Liver (tissue), 3 donors: Measurements from ENCODE around the gene PACSIN2.

ENCODE experiments used
- EGR1 ChIP-seq, 2 donors: IDR thresholded peaks; 2 replicates each; pipeline ENCODE4 v1.6.1; 2016 to 2018; ENCODE audit warnings: antibody characterized with exemption in 2 of 2, low read depth in 2 of 2
- FOXA1 ChIP-seq: IDR thresholded peaks from 2 replicates; pipeline ENCODE4 v1.6.1; 2016; ENCODE audit warnings: antibody characterized with exemption
- NR2F2 ChIP-seq: IDR thresholded peaks from 2 replicates; pipeline ENCODE4 v1.6.1; 2016; ENCODE audit warnings: antibody characterized with exemption
- RXRA ChIP-seq, 2 donors: IDR thresholded peaks; 2 replicates each; pipeline ENCODE4 v1.6.1; 2017 to 2018; ENCODE audit warnings: antibody characterized with exemption in 2 of 2, mild to moderate bottlenecking in 1 of 2
- TAF1 ChIP-seq: conservative IDR thresholded peaks from 2 replicates; pipeline ENCODE4 v1.6.1; 2016; ENCODE audit warnings: antibody characterized with exemption, mild to moderate bottlenecking
- YY1 ChIP-seq: IDR thresholded peaks from 2 replicates; pipeline ENCODE4 v1.6.1; 2016; ENCODE audit warnings: antibody characterized with exemption, mild to moderate bottlenecking
- ZBTB33 ChIP-seq: IDR thresholded peaks from 2 replicates; pipeline ENCODE4 v1.6.1; 2016; ENCODE audit warnings: antibody characterized with exemption
- TF ChIP-seq, protein P1 (sequence below): fragments of 150-350 bp; IDR thresholded peaks from 2 replicates; pipeline ENCODE4 v1.5.1; 2017; ENCODE audit warnings: improper control_type of control experiment, low read depth, low read length; ENCODE audit not compliant: missing input control
- donor health status: healthy.
- donor health status: healthy.

- TF ChIP-seq, protein P1, sequence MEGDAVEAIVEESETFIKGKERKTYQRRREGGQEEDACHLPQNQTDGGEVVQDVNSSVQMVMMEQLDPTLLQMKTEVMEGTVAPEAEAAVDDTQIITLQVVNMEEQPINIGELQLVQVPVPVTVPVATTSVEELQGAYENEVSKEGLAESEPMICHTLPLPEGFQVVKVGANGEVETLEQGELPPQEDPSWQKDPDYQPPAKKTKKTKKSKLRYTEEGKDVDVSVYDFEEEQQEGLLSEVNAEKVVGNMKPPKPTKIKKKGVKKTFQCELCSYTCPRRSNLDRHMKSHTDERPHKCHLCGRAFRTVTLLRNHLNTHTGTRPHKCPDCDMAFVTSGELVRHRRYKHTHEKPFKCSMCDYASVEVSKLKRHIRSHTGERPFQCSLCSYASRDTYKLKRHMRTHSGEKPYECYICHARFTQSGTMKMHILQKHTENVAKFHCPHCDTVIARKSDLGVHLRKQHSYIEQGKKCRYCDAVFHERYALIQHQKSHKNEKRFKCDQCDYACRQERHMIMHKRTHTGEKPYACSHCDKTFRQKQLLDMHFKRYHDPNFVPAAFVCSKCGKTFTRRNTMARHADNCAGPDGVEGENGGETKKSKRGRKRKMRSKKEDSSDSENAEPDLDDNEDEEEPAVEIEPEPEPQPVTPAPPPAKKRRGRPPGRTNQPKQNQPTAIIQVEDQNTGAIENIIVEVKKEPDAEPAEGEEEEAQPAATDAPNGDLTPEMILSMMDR: no peak
- TF ChIP-seq RXRA (IDR thresholded peaks at IDR 0.05): no peak
- TF ChIP-seq ZBTB33: no peak
- TF ChIP-seq EGR1 (IDR thresholded peaks at IDR 0.05; ENCODE audit: low read depth in 2 of 2): no peak
- TF ChIP-seq TAF1: no peak
- no peak for TF ChIP-seq NR2F2
- TF ChIP-seq FOXA1: no peak
- TF ChIP-seq YY1: no peak
Measured at GRCh38 chr22:42919199-42919598, 95.8 kb downstream of the PACSIN2 start.
